Smooth muscle cell (in vitro differentiated cells): ENCODE results near the gene PRR13. TPM values are rescaled to one million over a fixed set of nuclear protein-coding genes. Genes with fewer than 3 reads are reported as not detected.

Experiments used
- DNase-seq: peaks from one replicate; lab custom pipeline; 2025; ENCODE audit not compliant: unreplicated experiment; lab: John Stamatoyannopoulos, UW
- H2AFZ ChIP-seq: fragments of 200-600 bp; sonication (generic); 2 replicates; pipeline ENCODE4 v1.6.0; 2016; ENCODE audit warnings: antibody characterized with exemption, low read depth, mild to moderate bottlenecking
- H3F3A ChIP-seq: fragments of 200-600 bp; sonication (generic); 2 replicates; pipeline ENCODE4 v1.6.0; 2017; ENCODE audit warnings: antibody characterized with exemption, low read depth
- H3K27ac ChIP-seq: fragments of 200-600 bp; sonication (generic); 2 replicates; pipeline ENCODE4 v1.5.1; 2016; ENCODE audit warnings: low read depth, mild to moderate bottlenecking
- H3K27me3 ChIP-seq: fragments of 200-600 bp; sonication (generic); 2 replicates; pipeline ENCODE4 v1.6.1; 2016; ENCODE audit warnings: low read depth, mild to moderate bottlenecking
- H3K36me3 ChIP-seq: fragments of 200-600 bp; sonication (generic); 2 replicates; pipeline ENCODE4 v1.5.1; 2016; ENCODE audit warnings: low read depth
- H3K4me1 ChIP-seq: fragments of 200-600 bp; sonication (generic); 2 replicates; pipeline ENCODE4 v1.5.1; 2016; ENCODE audit warnings: low read depth
- H3K4me2 ChIP-seq: fragments of 200-600 bp; sonication (generic); 2 replicates; pipeline ENCODE4 v1.6.0; 2016; ENCODE audit warnings: mild to moderate bottlenecking
- H3K4me3 ChIP-seq: fragments of 200-600 bp; sonication (generic); 2 replicates; pipeline ENCODE4 v1.5.1; 2016; ENCODE audit warnings: mild to moderate bottlenecking
- H3K79me2 ChIP-seq: fragments of 200-600 bp; sonication (generic); 2 replicates; pipeline ENCODE4 v1.6.0; 2016; ENCODE audit warnings: low read depth, mild to moderate bottlenecking
- H3K9ac ChIP-seq: fragments of 200-600 bp; sonication (generic); 2 replicates; pipeline ENCODE4 v1.6.0; 2016; ENCODE audit warnings: low read depth
- H3K9me3 ChIP-seq: fragments of 200-600 bp; sonication (generic); replicated peaks from 2 replicates; pipeline ENCODE4 v1.5.1; 2016; ENCODE audit warnings: low read depth
- H4K20me1 ChIP-seq: fragments of 200-600 bp; sonication (generic); 2 replicates; pipeline ENCODE4 v1.6.0; 2016; ENCODE audit warnings: low read depth
- CTCF ChIP-seq: fragments of 200-600 bp; sonication (generic); IDR thresholded peaks from 2 replicates; pipeline ENCODE4 v1.5.1; 2017; ENCODE audit warnings: borderline replicate concordance, mild to moderate bottlenecking, antibody characterized with exemption; ENCODE audit not compliant: insufficient read depth, poor library complexity, severe bottlenecking
- WGBS: methylation state at CpG from one replicate; pipeline ENCODE4 v1.1.7; 2016; ENCODE audit warnings: low lambda C conversion rate; 5-methylcytosine and 5-hydroxymethylcytosine counted together
- polyA plus RNA-seq: library from polyadenylated mRNA; unstranded; fragments of >200 nt; fragmentation: Nextera tagmentation; extraction: Ambion mirVana; gene quantifications from 2 replicates; pipeline ENCODE4 v1.2.1, GENCODE V29; 2016
- total RNA-seq: library from RNA; depleted of rRNA; stranded (reverse); fragments of >200 nt; gene quantifications from 2 replicates; pipeline ENCODE4 v1.2.3, GENCODE V29; 2014

Gene PRR13
- total and polyA plus RNA-seq, 2 experiments from 2014 or later: 65.3 to 176 TPM

- no peak for TF ChIP-seq CTCF
- no peak for DNase-seq
- Histone ChIP-seq H4K20me1 (peaks cover 84% of the 10 kb centered on the region), H3K4me2 (no peak overlapping the region), H3K4me1 (no peaks in the 10 kb centered on the region), H3F3A (peaks cover 24% of the 10 kb centered on the region), H3K27me3 (no peaks in the 10 kb centered on the region), H3K36me3 (no peaks in the 10 kb centered on the region), H3K9me3 (no peaks in the 10 kb centered on the region), H3K9ac (no peak overlapping the region), H3K79me2 (peaks cover 5% of the 10 kb centered on the region), H3K27ac (no peak overlapping the region), H3K4me3 (no peak overlapping the region), H2AFZ (no peak overlapping the region)
- WGBS: 97% methylated on average over 10 of the region's 10 CpGs
Measured at GRCh38 chr12:53485955-53486735, 44.6 kb downstream of the PRR13 start.

- no peaks in the 10 kb centered on the region for H3K9me3 ChIP-seq
- H3K4me3 ChIP-seq: no peak overlapping the region
- no peak overlapping the region for H3K27ac ChIP-seq
- TF ChIP-seq CTCF: no peak
- H3K4me1 ChIP-seq: peaks cover 4% of the 10 kb centered on the region
- no peak overlapping the region for H2AFZ ChIP-seq
- peaks cover 77% of the 10 kb centered on the region for H4K20me1 ChIP-seq
- H3K9ac ChIP-seq: no peak overlapping the region
- no peaks in the 10 kb centered on the region for H3K27me3 ChIP-seq
- peaks cover 5% of the 10 kb centered on the region for H3K79me2 ChIP-seq
- no peak overlapping the region for H3K4me2 ChIP-seq
- no peak for DNase-seq
- peaks cover 23% of the 10 kb centered on the region for H3F3A ChIP-seq
- WGBS: 90% methylated on average over 17 of the region's 17 CpGs
- H3K36me3 ChIP-seq: no peaks in the 10 kb centered on the region
Measured at GRCh38 chr12:53486736-53487487, 45.4 kb downstream of the PRR13 start.

GRCh38 chr12:53489242-53489864 lies 47.8 kb downstream of the PRR13 start:
- H2AFZ ChIP-seq: no peak overlapping the region
- no peak overlapping the region for H3K9ac ChIP-seq
- peaks cover 18% of the 10 kb centered on the region for H3K4me1 ChIP-seq
- H3K4me2 ChIP-seq: no peak overlapping the region
- H3K9me3 ChIP-seq: no peaks in the 10 kb centered on the region
- peaks cover 7% of the 10 kb centered on the region for H3K79me2 ChIP-seq
- H3K27me3 ChIP-seq: no peaks in the 10 kb centered on the region
- TF ChIP-seq CTCF: no peak
- H3K4me3 ChIP-seq: no peak overlapping the region
- peaks cover 52% of the 10 kb centered on the region for H4K20me1 ChIP-seq
- no peaks in the 10 kb centered on the region for H3K36me3 ChIP-seq
- 87% methylated on average over 5 of the region's 5 CpGs for WGBS
- DNase-seq: no peak
- H3F3A ChIP-seq: peaks cover 17% of the 10 kb centered on the region
- H3K27ac ChIP-seq: no peak overlapping the region
